Activated T-cell treated with anti-CD3 and anti-CD28 coated beads, Interleukin-2, amount 50 U/mL, for 4 hours (primary cell): ENCODE results near the gene SIX5. TPM values are rescaled to one million over a fixed set of nuclear protein-coding genes. Genes with fewer than 3 reads are reported as not detected.

Experiments used
- ATAC-seq, 2 donors: fragments of 200-7000 bp; cut with Tn5 transposase; one replicate each; pipeline ENCODE4 v1.10.0; 2021
- DNase-seq: peaks from one replicate; pipeline ENCODE4 v3.0.0-alpha.2; 2020
- H3K27me3 Mint-ChIP-seq: one replicate; pipeline ENCODE4 v1.8.0; 2021; ENCODE audit warnings: low read depth, mixed read lengths
- H3K36me3 Mint-ChIP-seq: one replicate; pipeline ENCODE4 v1.8.0; 2022; ENCODE audit warnings: mixed read lengths; ENCODE audit not compliant: insufficient read depth
- H3K4me1 Mint-ChIP-seq: one replicate; pipeline ENCODE4 v1.8.0; 2021; ENCODE audit warnings: low read depth, mixed read lengths
- H3K4me3 Mint-ChIP-seq: one replicate; pipeline ENCODE4 v1.8.0; 2021; ENCODE audit warnings: mild to moderate bottlenecking, moderate library complexity, mixed read lengths
- H3K9me3 Mint-ChIP-seq: one replicate; pipeline ENCODE4 v1.8.0; 2021; ENCODE audit warnings: mixed read lengths
- total RNA-seq, 3 donors: library from RNA; stranded (reverse); gene quantifications; one replicate each; pipeline ENCODE4 v1.2.1, GENCODE V29; 2021

Gene SIX5
- total RNA-seq, 3 donors from 2014 or later = 1.5 to 1.7 (median 1.6) TPM

DNA sequence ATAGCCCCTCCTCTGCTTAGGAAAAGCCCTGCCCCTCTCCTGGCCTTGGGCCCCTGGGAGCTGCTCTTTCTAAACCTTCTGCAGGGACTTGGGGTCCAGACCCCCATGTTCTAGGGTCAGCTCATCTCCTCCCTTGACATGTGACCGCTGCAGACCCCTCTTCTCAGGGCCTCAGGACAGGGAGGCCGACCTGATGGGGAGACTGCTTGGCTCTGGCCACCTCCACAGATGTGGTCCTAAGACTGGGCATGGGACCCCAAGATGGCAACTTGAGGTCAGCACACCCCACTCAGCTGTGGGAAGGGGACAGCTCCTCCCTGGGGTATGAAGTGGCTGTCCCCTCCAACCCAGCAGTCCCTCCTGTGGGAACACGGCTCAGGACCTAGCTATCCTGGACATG is 3.9 kb upstream of the SIX5 start:
- H3K4me1 Mint-ChIP-seq = peaks cover 12% of the 10 kb centered on the region
- ATAC-seq = no peak
- peaks cover 7% of the 10 kb centered on the region for H3K27me3 Mint-ChIP-seq
- H3K4me3 Mint-ChIP-seq = no peak overlapping the region
- H3K36me3 Mint-ChIP-seq = peaks cover 4% of the 10 kb centered on the region
- no peak for DNase-seq
- H3K9me3 Mint-ChIP-seq = no peaks in the 10 kb centered on the region

DNA sequence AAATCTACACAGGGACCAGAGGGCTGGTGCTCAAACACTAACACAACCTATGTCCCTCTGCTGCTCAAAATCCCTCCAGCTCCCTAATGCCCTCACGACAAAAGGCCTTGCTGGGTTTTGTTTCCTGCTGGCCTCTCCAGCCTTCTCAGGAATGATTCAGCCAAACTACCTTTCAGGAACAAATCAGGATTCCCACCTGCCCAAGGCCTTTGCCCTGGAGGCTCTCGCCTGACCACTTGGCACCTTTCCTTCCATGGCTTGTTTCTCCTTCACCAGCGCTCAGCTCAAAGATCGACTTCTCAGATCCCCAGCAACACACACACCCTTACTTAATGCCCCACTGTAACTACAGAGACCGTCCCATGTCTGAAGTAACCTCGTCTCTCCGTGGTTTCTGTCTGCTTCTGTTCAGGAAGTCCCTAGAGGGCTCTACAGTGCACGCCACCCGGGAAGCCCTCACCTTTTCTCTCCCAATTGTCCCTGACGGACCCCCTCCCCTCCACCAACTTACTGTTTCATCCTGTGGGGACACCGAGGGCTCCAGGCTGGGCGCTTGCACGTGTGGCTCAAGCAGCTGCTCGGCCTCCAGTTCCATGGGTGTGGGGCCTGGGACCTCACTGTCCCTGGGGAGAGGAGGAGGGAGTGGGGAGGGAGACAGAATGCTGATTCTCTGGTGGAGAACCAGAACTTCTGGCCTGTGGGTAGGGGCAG is 3.2 kb upstream of the SIX5 start:
- peaks cover 3% of the 10 kb centered on the region for H3K27me3 Mint-ChIP-seq
- no peaks in the 10 kb centered on the region for H3K9me3 Mint-ChIP-seq
- no peak for ATAC-seq
- H3K4me1 Mint-ChIP-seq = peaks cover 12% of the 10 kb centered on the region
- H3K36me3 Mint-ChIP-seq = peaks cover 3% of the 10 kb centered on the region
- H3K4me3 Mint-ChIP-seq = no peak overlapping the region
- DNase-seq = no peak

DNA sequence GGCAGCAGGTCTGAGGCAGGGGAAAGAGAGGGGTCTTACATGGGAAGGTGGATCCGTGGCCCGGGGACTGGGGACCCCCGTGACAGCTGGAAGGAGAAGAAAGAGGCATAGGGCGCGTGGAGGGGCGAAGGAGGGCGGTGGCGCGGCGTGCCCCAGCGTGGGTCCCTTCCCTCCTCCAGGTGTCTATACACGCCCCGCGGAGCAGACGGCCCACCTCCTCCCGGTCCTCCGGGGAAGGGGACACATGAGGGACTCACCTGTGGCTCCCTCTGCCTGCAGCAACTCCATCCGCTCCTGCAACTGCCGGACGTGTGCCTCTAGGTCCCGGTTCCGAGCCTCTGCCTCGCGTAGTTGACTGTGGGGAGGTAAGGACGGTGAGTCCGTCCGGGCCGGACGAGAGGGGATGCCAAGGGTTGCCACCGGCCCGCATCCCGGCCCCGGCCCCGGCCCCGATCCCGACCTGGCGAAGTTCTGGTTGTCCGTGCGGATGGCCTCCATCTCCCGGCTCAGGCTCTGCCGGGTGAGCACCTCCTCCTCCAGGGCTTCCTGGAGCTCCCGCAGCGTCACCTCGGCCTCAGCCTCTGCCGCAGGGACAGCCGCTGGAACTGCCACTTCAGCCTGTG is 2.4 kb upstream of the SIX5 start:
- DNase-seq (no peak), ATAC-seq (no peak)
- Mint-ChIP-seq H3K4me3 (peak overlapping the region; percentile 35), H3K4me1 (peaks cover 12% of the 10 kb centered on the region), H3K36me3 (no peaks in the 10 kb centered on the region), H3K27me3 (no peaks in the 10 kb centered on the region), H3K9me3 (no peaks in the 10 kb centered on the region)

DNA sequence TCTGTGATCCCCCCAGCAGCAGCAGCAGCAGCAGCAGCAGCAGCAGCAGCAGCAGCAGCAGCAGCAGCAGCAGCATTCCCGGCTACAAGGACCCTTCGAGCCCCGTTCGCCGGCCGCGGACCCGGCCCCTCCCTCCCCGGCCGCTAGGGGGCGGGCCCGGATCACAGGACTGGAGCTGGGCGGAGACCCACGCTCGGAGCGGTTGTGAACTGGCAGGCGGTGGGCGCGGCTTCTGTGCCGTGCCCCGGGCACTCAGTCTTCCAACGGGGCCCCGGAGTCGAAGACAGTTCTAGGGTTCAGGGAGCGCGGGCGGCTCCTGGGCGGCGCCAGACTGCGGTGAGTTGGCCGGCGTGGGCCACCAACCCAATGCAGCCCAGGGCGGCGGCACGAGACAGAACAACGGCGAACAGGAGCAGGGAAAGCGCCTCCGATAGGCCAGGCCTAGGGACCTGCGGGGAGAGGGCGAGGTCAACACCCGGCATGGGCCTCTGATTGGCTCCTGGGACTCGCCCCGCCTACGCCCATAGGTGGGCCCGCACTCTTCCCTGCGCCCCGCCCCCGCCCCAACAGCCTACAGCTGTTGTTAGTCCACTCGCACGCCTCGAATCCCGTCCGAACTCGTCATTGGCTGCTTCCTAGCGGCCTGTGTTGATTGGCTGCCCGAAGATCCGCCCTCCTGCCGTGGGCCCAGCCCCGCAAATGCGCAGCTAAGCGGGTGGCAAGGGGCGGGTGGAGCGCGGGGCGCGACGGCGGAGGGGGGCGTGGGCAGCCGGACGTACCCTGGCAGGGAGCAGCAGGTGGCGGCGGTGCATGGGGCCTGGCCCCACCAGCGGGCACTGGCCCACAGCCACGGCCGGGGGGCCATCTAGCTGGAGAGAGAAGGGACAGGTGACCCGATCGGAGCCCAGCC is 1.4 kb upstream of the SIX5 start:
- DNase-seq = peak; percentile 90
- Mint-ChIP-seq H3K36me3 (no peaks in the 10 kb centered on the region), H3K4me1 (peaks cover 12% of the 10 kb centered on the region), H3K27me3 (peaks cover 6% of the 10 kb centered on the region), H3K4me3 (peak overlapping the region; percentile 80), H3K9me3 (no peaks in the 10 kb centered on the region)
- peak; percentile 78 for ATAC-seq

- H3K4me3 Mint-ChIP-seq = peak overlapping the region; percentile 80
- peaks cover 12% of the 10 kb centered on the region for H3K4me1 Mint-ChIP-seq
- DNase-seq (peak; percentile 44), ATAC-seq (peak; percentile 27 to 32)
- H3K9me3 Mint-ChIP-seq = no peaks in the 10 kb centered on the region
- H3K36me3 Mint-ChIP-seq = no peaks in the 10 kb centered on the region
- H3K27me3 Mint-ChIP-seq = peaks cover 11% of the 10 kb centered on the region
Observed at GRCh38 chr19:45769821-45770191, 754 bp upstream of the SIX5 start.

DNA sequence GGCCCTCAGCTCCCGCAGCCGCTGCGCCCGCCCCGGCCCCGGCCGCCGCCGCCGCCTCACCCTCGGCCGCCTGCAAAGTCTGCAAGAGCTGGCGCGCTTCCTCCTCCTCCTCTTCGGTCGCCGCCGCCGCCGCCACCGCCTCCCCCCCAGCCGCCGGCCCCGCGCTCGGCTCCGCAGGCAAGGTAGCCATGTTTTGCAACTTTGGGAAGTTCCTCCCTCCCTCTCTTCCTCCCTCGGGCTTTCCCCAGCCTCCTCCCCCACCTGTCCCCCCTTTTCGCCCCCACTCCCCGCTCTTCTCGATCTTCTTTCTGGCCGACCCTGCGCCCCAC is 433 bp downstream of the SIX5 start:
- DNase-seq = peak; percentile 36
- ATAC-seq = no peak
- Mint-ChIP-seq H3K27me3 (peaks cover 14% of the 10 kb centered on the region), H3K9me3 (no peaks in the 10 kb centered on the region), H3K36me3 (no peaks in the 10 kb centered on the region), H3K4me1 (peaks cover 12% of the 10 kb centered on the region), H3K4me3 (peak overlapping the region; percentile 80)

GRCh38 chr19:45767881-45768654 is 984 bp downstream of the SIX5 start:
- peaks cover 14% of the 10 kb centered on the region for H3K27me3 Mint-ChIP-seq
- no peaks in the 10 kb centered on the region for H3K9me3 Mint-ChIP-seq
- peaks cover 12% of the 10 kb centered on the region for H3K4me1 Mint-ChIP-seq
- DNase-seq (no peak), ATAC-seq (no peak)
- H3K4me3 Mint-ChIP-seq = peak overlapping the region; percentile 61
- H3K36me3 Mint-ChIP-seq = no peaks in the 10 kb centered on the region

DNA sequence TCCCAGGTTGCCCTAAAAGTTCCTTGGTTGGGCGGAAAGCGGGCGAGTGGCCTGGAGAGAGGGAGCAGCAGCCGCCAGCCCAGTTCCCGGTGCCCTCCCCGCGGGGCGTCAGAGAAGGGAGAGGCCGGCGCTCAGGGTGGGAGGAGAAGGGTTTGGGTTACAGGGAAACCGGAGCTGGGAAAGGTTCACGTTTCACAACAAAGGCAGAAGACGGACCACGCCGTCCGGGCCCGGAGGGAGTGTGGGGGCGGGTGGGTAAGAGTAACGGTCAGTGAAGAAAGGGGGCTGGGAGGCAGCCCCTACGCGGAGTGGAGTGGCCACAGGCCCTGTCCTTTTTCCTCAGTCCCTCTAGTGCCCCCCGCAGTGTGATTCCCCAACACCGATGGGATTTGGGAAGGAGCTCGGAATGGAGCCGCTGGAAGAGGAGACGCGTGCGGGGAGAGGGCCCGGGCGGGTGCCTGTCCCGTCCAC is 1.6 kb downstream of the SIX5 start:
- no peaks in the 10 kb centered on the region for H3K36me3 Mint-ChIP-seq
- H3K9me3 Mint-ChIP-seq = no peaks in the 10 kb centered on the region
- no peak overlapping the region for H3K4me3 Mint-ChIP-seq
- ATAC-seq (no peak), DNase-seq (no peak)
- H3K27me3 Mint-ChIP-seq = peaks cover 14% of the 10 kb centered on the region
- peaks cover 12% of the 10 kb centered on the region for H3K4me1 Mint-ChIP-seq

DNA sequence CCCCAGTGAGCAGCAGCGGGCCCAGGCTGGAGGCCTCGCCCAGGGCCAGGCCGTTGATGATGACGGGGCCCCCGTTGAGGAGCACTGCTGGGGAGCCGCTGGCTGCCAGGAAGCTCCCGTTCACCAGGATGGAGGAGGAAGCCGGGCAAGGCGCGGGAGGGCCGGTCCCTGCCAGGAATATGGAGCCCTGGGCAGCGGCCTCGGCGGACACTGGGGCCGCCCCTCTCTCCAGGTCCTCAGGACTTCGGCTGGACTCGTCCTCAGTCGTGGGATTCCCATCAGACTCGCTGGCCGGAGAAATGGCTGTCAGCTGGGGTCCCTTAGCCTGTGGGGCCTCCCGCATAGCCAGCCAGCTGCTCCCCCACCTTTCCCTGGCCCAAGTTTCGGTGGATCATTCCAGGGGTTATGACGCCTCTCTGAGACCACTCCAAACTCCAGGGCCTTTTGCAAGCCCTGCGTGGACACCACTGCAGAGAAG is 2.1 kb downstream of the SIX5 start:
- DNase-seq (no peak), ATAC-seq (no peak)
- Mint-ChIP-seq H3K4me3 (no peak overlapping the region), H3K4me1 (peaks cover 12% of the 10 kb centered on the region), H3K27me3 (peaks cover 14% of the 10 kb centered on the region), H3K36me3 (no peaks in the 10 kb centered on the region), H3K9me3 (no peaks in the 10 kb centered on the region)

DNA sequence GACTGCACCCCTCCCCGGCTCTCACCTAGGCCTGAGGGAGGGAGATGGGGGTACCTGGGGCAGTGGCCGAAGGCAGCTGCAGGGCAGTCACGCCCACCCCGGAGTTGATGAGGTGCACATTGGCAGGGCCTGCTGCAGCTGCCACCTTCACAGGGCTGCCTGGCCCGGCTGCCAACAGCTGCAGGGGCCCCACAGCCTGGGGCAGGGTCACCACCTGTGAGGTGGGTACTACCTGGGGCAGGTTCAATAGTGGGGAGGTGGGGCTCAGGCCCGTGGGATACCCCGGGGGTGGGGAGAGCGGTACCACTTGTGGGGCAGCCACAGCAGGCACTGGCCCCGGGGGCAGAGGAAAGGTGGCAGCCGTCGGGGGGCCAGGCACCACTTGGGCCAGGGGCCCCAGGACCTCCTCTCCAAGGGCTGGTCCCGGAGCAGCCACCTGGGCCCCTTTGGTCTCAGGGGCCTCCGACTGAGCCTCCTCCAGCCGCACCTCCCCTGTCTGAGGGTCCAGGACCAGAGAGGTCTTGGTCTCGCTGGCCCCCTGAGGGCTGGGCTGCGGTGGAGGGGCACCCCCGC is 2.7 kb downstream of the SIX5 start:
- H3K4me3 Mint-ChIP-seq = no peak overlapping the region

DNA sequence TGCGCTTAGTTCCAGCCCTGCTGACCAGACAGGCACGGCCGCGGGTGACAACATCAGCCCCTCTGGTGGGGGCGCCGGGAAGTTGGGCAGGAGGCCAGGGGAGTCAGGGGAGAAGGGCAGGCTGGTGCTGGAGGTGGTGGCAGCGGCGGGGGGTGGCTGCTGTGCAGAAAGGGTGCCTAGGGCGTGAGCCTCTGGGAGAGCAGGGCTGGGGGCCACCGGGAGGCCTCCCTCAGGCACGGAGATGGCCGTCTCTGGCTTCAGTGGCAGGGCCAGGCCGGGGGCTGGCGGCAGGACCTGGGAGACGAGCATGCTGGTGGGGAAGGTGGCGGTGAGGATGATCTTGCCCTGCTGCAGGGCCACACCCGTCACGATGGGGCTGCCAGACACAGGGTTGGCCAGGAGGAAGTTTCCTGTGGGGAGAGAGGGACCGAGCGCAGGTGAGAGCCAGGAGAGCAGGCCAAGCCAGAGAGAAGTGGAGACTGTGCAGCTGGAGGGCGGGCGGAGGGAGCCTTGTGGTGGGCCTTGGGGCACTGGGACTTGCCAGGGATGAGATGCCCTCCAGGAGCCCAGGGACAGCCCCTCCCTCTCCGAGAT is 3.3 kb downstream of the SIX5 start:
- Mint-ChIP-seq H3K9me3 (no peaks in the 10 kb centered on the region), H3K36me3 (no peaks in the 10 kb centered on the region), H3K4me1 (peaks cover 8% of the 10 kb centered on the region), H3K27me3 (peaks cover 14% of the 10 kb centered on the region), H3K4me3 (peak overlapping the region; percentile 41)
- no peak for DNase-seq
- ATAC-seq = no peak

More for the DNA sequence above, 2.7 kb downstream of the SIX5 start:
- Mint-ChIP-seq H3K4me1 (peaks cover 12% of the 10 kb centered on the region), H3K9me3 (no peaks in the 10 kb centered on the region), H3K27me3 (peaks cover 14% of the 10 kb centered on the region), H3K36me3 (no peaks in the 10 kb centered on the region)
- ATAC-seq = no peak
- DNase-seq = no peak

GRCh38 chr19:45764945-45765701 is 3.9 kb downstream of the SIX5 start:
- no peaks in the 10 kb centered on the region for H3K9me3 Mint-ChIP-seq
- H3K36me3 Mint-ChIP-seq = no peaks in the 10 kb centered on the region
- peaks cover 17% of the 10 kb centered on the region for H3K27me3 Mint-ChIP-seq
- no peak for DNase-seq
- no peak overlapping the region for H3K4me3 Mint-ChIP-seq
- H3K4me1 Mint-ChIP-seq = peaks cover 6% of the 10 kb centered on the region
- no peak for ATAC-seq

- Mint-ChIP-seq H3K4me3 (no peak overlapping the region), H3K4me1 (peaks cover 2% of the 10 kb centered on the region), H3K36me3 (no peaks in the 10 kb centered on the region), H3K27me3 (peaks cover 17% of the 10 kb centered on the region), H3K9me3 (no peaks in the 10 kb centered on the region)
- DNase-seq (no peak), ATAC-seq (no peak)
Observed at GRCh38 chr19:45764475-45764874, 4.6 kb downstream of the SIX5 start.
